HG03175 (cell line): Measurements from ENCODE around the gene CDH5.

ENCODE experiments used
- ATAC-seq: cut with Tn5 transposase; IDR thresholded peaks from one replicate; pipeline ENCODE4 v1.9.1; 2021; ENCODE audit warnings: mild to moderate bottlenecking, moderate library complexity; ENCODE audit not compliant: unreplicated experiment

CDH5 gene

DNA sequence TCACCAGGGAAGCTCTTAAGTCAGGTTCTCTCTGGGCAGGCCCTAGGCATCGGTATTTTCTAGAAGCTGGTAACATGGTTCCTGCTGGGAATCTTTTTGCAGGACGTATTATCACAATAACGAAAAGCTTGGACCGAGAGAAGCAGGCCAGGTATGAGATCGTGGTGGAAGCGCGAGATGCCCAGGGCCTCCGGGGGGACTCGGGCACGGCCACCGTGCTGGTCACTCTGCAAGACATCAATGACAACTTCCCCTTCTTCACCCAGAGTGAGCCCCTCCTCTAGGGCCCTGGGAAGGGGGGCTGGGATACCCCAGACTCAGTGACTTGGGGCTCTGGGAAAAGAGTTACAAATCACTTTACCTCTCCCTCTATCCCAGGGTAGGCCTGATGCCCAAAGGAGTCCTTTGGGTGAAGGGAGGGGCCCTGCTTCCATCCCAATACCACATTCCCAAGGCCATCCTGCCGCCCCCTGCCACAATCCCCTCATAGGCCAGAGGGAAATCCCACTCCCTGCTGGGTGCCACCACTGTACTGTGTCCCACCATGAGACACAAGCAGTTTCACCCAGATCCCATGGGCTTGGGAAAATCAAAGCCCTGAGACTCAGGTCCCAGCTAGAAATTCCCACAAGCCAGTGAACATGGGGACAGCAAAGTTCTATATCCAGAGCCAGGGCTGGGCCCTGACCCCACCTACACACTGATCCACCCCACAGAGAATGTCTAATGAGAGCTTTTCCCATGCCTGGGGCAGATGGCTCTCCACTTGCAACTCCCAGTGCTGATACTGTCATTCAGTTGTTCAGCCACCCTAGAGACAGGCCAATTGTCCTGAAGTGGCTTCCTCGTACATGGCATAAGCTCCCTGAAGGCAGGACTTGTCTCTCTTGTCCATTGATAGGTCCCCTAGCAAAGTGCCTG lies 23.0 kb downstream of the CDH5 start:
- no peak for ATAC-seq

DNA sequence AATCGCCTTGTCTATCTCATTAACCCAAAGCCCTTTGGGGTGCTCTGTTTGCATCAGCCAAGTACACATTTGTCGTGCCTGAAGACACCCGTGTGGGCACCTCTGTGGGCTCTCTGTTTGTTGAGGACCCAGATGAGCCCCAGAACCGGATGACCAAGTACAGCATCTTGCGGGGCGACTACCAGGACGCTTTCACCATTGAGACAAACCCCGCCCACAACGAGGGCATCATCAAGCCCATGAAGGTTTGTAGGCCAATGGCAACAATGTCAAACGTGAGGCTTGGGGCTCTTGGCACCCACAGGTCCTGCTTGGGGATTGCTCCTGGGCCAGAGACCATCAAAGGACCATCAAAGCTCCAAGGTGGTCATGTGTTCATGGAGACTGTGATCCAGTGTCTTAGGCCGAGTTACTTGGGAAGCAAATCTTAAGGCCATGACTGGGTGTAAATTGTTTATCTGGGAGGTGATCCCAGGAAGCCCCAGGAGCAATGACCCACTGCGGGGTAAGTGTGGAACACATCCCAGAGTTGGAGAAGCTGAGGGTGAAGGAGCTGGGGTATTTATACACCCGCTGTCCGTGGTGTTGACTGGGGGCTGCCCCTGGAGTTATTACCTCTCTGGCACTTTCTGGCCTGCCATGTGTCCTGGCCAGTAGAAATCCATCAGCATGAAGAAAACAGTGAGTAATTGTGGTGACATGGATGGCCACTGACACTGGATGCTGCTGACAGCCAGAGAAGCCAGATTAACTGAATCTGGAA lies 24.0 kb downstream of the CDH5 start:
- ATAC-seq: no peak

DNA sequence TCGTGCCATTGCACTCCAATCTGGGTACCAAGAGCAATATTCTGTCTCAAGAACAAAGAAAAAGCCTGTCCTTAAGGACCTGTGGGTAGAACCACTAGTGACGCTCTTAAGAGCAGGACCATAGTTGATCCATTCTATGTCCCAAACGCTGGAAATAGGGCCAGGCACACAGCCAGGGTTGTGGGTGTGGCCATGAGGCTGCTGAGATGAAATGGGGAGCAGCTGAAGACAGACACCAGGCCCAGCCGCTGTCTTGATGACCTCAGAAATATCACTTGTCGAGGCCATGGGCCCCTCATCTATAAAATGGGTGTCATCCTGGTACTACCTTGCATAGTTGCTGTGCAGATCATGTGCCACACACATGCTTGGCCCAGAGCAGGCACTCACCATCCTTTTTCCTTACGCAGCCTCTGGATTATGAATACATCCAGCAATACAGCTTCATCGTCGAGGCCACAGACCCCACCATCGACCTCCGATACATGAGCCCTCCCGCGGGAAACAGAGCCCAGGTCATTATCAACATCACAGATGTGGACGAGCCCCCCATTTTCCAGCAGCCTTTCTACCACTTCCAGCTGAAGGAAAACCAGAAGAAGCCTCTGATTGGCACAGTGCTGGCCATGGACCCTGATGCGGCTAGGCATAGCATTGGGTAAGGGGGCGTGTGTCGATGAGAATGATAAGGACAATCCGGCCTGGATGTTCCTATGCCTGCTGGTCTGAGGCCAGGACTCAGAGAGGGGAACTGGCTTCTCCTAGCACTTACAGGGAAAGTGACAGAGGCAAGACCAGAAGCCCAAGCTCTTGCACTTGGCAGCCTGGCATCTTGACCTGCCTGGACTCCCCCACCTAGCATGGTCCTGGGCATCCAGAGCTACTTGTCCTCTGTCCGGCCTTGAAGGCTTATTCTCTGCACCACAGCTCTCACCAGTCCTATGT lies 25.5 kb downstream of the CDH5 start:
- no peak for ATAC-seq

DNA sequence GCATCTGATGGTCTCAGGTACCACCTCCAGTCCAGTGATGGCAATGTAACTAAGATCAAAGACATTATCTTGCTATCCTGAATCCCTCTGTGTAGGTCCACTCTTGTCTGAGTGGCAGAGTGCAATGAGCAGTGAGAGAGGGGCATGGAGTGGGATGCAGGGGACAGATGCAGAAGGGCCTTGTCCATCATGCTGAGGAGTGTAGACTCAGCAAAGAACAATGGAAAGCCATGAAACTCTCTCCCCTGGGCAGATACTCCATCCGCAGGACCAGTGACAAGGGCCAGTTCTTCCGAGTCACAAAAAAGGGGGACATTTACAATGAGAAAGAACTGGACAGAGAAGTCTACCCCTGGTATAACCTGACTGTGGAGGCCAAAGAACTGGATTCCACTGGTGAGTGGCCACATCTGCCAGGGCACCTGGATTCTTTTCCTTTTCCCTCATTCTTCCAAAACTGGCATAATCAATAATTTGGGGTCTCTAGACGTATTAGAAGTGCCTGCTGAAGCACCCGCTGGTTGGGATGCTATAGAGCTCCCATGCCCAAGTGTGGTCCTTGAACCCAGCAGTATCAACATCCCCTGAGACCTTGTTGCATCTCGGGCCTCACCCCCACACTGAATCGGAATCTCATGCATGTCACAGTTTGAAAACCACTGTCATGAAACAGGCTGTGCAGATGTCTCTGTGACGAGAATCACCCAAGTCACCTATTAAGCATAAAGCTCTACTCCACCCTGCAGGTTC lies 29.5 kb downstream of the CDH5 start:
- no peak for ATAC-seq

DNA sequence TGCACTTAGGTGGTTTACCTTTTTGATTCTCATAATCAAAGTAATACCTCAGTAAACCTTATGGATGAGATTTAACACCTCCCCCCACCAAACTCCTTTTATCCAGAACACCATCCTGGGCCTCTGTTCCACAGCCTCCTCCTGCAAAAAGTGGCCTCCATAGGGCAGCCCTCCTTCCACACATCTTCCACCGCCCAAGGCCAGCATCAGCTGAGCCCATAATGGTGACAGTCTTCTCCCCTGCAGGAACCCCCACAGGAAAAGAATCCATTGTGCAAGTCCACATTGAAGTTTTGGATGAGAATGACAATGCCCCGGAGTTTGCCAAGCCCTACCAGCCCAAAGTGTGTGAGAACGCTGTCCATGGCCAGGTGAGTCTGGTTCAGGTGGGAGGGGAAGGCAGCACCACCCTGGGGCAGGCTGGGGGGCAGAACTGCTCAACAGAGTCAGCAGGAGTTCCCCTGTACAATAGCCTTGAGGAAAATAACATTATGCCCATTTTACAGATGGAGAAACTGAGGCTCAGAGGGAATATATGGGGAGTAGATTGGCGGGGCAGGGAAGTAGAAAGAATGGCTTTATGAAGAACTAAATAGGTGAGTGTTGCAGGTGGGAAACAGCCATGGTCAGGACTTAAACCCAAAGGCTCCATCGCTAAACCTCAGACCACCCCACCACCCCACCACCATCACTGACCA lies 31.4 kb downstream of the CDH5 start:
- no peak for ATAC-seq

DNA sequence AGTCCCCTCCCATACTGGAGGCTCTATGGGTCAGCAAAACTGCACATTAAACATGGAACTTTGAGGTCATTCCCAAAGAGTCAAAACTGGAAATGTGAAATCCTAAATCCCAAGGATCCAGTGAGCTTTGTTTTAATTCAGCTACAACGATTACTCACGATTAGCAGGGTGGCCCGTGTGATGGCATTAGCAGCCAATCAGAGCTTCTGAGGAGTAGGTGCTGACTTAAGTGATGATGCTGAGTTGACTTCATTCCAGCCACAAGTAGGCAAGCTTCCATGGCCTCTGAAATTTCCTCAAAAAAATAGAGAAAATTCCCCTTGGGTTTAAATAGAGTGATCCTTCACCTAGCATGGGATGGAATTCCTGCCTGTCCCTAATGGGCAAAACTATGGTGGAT lies 32.5 kb downstream of the CDH5 start:
- no peak for ATAC-seq

DNA sequence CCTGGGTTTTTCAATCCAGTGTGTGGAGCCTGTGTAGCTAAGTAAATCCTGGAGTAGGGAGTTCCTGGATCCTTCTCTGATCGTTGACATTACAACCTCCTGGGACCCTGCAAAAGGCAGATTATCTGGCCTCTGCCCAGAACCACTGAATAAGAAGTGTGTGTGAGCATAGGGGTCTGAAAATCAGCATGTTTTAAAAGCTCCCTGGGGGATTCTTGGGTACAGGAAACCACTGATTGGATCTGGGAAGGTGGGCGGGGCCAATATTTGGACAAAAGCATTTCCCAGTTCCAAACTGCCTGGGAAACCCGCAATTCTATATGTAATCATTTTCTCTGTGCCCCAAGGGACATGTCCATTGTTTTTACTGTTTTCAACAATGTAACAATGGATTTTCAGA lies 33.4 kb downstream of the CDH5 start:
- no peak for ATAC-seq

DNA sequence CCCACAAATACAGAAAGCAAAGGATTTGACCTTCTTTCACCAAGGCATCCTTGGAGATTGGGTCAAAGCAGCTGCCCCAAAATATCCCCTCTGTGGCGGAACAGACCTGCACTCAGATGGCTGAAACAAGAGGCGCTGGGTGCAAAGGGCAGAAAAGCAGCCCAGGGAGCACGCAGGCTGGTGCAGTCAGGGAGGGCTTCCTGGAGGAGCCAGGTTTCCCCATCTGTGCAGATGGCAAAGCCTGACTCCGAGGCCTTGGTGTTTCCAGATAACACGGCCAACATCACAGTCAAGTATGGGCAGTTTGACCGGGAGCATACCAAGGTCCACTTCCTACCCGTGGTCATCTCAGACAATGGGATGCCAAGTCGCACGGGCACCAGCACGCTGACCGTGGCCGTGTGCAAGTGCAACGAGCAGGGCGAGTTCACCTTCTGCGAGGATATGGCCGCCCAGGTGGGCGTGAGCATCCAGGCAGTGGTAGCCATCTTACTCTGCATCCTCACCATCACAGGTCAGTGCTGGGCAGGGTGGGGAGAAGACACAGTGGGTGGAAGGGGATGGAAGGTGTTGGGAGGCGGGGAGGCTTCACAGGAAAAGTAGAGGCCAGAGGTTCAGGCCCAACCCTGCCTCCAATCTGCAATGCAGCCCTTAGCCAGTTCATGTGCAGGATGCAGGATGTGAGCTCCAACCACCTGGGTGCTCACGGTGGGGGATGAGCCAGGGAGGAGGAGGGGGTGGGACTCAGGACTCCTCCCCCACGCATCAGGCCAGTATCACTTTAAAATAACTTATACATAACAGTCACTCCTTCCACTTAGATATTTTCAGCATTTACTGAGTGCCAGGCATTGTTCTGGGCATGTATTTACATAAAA lies 34.3 kb downstream of the CDH5 start:
- no peak for ATAC-seq

DNA sequence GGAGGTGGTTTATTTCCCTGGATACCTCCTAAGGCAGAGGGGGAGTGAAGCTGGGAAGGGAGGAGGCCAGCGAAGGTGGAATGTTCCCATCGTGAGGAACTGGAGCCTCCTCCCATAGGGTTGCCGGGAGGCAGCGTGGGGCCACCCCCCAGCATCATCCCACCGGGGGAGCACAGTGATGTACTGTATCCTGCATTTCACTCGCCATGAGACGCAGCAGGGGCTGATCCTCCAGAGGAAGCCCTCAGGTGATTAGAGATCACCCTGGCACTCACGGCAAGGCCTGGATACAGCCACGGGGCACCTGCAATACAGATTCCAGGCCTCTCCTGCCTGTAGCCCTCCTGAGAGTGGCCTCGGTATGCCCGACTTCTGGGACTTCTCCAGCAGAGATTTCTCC lies 35.1 kb downstream of the CDH5 start:
- no peak for ATAC-seq

DNA sequence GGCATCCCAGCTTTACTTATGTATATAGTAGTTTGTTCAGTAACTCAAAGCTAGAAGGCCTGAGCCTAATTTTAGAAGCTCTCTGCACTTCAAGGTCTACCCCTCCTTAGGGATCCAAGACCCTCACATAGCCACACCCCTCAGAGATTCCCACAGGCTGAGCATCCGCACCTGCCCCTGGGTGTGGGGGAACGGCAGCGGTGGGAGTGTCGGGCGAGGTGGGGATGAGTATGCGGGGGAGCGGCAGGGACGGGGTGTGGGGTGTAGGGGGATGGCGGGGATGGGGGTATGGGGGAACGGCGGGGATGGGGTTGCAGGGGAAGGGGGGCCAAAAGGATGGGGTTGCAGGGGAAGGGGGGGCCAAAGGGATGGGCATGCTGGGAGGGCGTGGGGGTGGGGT lies 35.7 kb downstream of the CDH5 start:
- no peak for ATAC-seq

DNA sequence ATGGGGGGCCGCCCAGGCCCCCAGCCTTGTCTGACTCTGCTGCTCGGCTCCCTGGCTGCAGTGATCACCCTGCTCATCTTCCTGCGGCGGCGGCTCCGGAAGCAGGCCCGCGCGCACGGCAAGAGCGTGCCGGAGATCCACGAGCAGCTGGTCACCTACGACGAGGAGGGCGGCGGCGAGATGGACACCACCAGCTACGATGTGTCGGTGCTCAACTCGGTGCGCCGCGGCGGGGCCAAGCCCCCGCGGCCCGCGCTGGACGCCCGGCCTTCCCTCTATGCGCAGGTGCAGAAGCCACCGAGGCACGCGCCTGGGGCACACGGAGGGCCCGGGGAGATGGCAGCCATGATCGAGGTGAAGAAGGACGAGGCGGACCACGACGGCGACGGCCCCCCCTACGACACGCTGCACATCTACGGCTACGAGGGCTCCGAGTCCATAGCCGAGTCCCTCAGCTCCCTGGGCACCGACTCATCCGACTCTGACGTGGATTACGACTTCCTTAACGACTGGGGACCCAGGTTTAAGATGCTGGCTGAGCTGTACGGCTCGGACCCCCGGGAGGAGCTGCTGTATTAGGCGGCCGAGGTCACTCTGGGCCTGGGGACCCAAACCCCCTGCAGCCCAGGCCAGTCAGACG lies 36.2 kb downstream of the CDH5 start:
- no peak for ATAC-seq

DNA sequence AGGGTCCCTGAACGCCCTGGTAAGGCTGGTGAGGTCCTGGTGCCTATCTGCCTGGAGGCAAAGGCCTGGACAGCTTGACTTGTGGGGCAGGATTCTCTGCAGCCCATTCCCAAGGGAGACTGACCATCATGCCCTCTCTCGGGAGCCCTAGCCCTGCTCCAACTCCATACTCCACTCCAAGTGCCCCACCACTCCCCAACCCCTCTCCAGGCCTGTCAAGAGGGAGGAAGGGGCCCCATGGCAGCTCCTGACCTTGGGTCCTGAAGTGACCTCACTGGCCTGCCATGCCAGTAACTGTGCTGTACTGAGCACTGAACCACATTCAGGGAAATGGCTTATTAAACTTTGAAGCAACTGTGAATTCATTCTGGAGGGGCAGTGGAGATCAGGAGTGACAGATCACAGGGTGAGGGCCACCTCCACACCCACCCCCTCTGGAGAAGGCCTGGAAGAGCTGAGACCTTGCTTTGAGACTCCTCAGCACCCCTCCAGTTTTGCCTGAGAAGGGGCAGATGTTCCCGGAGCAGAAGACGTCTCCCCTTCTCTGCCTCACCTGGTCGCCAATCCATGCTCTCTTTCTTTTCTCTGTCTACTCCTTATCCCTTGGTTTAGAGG lies 37.1 kb downstream of the CDH5 start:
- ATAC-seq: no peak

DNA sequence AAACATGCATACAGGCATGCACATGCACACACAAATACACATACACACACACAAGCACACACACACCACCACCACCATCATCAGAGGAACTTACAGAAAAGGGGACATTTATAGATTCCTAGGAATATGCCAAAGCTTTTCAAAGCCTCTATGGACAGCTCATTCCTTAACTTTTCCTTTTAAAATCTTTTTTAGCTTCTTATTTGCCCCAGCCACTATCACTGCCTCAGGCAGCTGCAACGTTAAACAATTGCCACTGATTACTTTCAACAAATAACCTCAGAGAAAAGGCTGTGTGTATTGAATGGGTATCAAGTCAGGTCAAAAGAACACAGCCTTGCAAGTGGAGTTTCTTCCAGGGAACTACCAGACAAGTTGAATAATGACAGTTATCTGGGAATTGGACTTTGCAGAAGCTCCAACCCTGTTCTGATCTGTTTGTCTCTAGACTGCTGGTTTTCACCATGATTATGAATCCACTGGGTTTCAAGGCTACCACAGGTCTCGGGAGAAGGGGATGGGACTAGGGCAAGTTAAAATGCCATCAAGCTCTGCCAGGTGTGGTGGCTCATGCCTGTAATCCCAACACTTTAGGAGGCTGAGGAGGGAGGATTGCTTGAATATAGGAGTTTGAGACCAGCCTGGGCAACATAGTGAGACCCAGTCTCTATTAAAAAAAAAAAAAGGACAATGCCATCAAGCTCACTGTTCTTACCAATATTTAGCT lies 38.7 kb downstream of the CDH5 start:
- no peak for ATAC-seq

DNA sequence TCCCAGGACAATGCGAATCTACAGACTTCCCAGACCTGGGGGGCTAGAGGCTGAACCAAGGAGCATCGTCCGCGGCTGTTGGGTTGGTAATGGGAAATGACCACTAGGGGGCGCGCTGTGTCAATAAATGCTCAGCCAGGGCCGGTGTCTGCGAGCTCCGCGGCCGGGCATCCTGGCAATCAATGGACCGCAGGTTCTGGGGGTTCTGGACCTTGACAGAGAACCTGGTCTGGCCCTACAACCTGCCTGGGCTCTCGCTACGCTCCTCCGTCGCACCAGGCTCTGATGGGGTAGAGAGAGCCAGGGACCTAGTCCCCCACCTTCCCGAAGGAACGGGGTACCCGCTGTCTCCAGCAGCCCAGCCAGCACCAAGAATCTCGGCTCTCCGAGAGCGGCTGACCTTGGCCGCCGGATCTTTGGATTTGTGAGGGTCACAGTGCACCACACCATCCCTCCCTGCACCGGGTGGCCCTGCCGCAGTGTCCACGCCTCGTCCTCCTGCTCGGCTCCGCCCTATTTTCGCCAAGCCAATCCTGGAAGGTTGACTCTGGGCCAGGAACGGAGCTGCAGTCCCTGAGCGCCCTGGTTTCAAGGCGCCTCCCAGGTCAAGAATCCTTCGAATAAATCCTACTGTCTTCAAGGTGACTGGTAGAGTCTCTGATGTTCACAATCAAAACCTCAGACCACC lies 40.2 kb downstream of the CDH5 start:
- ATAC-seq: peak; percentile 86

DNA sequence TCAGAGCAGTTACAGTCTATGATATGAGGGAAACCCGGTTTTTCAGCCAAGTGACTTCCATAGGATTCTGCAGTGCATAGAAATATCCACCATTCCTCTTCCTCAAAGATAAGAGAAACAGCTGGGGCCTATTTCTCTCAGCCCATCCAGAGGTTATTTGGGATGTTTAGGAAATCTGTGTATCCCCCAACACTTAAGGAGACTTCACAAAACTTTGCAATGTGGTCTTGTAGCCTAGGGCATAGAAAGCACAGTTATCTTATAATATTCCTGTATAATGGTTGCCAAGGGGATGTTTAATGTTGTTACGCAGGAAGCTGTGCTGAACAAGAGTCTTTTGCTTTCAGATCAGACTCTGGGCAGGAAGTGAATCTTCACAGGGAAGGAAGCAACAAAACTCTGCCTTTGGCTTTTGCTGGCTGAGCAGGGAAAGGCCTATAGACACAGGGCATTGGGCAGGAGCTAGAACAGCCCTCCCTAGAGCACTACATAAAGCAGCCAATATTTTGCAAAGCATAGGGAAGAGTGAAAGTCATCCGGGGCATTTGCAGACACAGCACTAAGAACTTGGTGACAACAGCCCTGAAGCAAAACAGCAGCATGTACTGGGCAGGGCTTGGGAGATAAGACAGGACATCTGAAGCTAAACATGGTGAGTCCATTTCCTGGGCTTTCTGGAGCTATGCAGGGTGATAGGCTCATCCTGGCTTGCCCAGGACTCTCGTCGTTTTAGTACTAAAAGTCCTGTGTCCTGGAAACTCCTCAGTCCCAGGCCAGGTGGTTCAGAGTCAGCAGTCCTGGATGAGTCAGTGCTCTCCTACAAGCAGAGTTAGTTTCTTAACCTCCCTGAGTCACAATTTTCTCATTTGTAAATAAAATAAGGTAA lies 41.9 kb downstream of the CDH5 start:
- no peak for ATAC-seq

DNA sequence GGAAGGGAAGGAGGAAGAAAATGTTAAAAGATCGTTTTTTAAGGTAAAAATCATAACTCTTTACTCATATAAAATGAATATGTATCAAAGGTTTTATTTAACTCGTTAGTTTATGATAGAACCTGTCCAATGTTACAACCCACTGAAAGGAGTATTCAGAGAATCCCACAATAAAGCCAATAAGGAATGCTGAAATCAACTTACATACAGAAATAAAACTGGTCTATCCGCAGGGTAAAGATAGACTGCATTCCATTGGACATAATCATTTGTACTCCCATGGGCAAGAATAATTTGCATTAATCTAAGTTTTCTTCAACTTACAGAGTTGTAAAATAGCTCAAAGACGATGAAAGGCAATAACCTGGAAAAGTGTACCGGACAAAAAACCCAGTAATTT lies 42.7 kb downstream of the CDH5 start:
- no peak for ATAC-seq
